Thyroid gland (tissue), 4 donors: ENCODE measurements around the gene ST3GAL4.

Source experiments
- CTCF ChIP-seq, 6 experiments: fragments of 200-600 bp in 3 of 6; fragments of 450-650 bp in 3 of 6; sonication (generic) in 3 of 6; IDR thresholded peaks; one replicate each; pipeline ENCODE4 v1.5.1; 2016 to 2019; ENCODE audit warnings: antibody characterized with exemption in 6 of 6, mild to moderate bottlenecking in 2 of 6, inconsistent platforms in 1 of 6, moderate library complexity in 1 of 6
- POLR2A ChIP-seq, 2 donors: fragments of 450-650 bp; IDR thresholded peaks; one replicate each; pipeline ENCODE4 v1.6.1; 2017; ENCODE audit warnings: antibody characterized with exemption in 2 of 2, mild to moderate bottlenecking in 2 of 2, moderate library complexity in 1 of 2

GRCh38 chr11:126358763-126359160 lies 3.3 kb downstream of the ST3GAL4 start:
- TF ChIP-seq POLR2A (IDR thresholded peaks at IDR 0.05), result no peak
- TF ChIP-seq CTCF (IDR thresholded peaks at IDR 0.05), result no peak
